Right ventricle myocardium inferior (tissue), 1 donor: ENCODE results near the gene ZEB2. TPM values are rescaled to one million over a fixed set of nuclear protein-coding genes. Genes with fewer than 3 reads are reported as not detected.
A peak's percentile ranks its signal among the peaks of the same experiment; 100 is the strongest.

Experiments
- ATAC-seq: fragments of 200-7000 bp; cut with Tn5 transposase; one replicate; pipeline ENCODE4 v1.9.1; 2020; ENCODE audit warnings: mild to moderate bottlenecking, moderate library complexity
- DNase-seq: peaks from one replicate; pipeline ENCODE4 v3.0.0; 2021; ENCODE audit errors: missing footprints
- intact Hi-C: fragments of 100-400 bp; cut with DNase I; formaldehyde crosslinking; loops from one replicate; pipeline ENCODE4 v1.11.0; 2022
- long read RNA-seq: library from polyadenylated mRNA; unstranded; transcript quantifications from one replicate; pipeline ENCODE4 v2.0.0, GENCODE V29; 2021
- total RNA-seq: library from RNA; stranded (reverse); fragmentation: NEBNext Ultra II Directional; extraction: Animal tissue kit (Norgen Biotek cat#: 25700); gene quantifications from one replicate; pipeline ENCODE4 v1.2.1, GENCODE V29; 2021
- donor health status: DM: no; HTN: yes; CAD: no; lungs with severe emphysema.

The ZEB2 gene
- 89.0 TPM for total RNA-seq
- long read RNA-seq, full-length matches to known transcripts = 3 of 5 reads
- long read RNA-seq, partial matches to known transcripts = 0 of 5 reads
- long read RNA-seq, other reads (novel, unspliced or antisense) = 2 of 5 reads

GRCh38 chr2:144519934-144520731 lies at the start of gene ZEB2:
Gene ZEB2 (minus strand): TSS chr2:144520119. CDS start chr2:144517350, 2,769 bp downstream.
- DNase-seq = peak; percentile 73
- intact Hi-C loops = loop anchor here (5.0 to 10.0 kb wide), 11 partner anchors 118 to 1395 kb away; no protein-coding TSS in a partner anchor
- peak; percentile 33 for ATAC-seq

DNA sequence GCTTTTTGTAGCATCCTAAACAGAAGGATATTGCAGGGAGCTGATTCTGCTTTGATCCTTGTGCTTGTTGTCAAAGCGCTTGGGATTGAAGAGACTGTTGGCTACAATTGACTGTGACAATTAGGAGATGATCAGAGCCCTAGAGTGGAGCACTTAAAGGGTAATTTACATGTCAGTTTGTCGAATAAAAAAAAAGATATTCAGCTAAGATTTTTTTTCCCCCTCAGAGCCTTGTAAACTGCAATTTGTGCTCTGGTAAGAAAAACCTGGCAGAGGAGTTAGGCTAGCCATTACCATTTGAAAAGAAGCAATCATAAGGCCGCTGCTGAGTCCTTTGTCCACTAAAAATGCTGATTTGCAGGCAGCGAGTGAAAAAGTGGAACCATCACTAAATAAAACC lies 47.8 kb upstream of the ZEB2 start:
- no peak for ATAC-seq
- DNase-seq = no peak
- intact Hi-C loops = no loop called here

GRCh38 chr2:144566448-144566847 lies 46.5 kb upstream of the ZEB2 start:
- no peak for DNase-seq
- ATAC-seq = no peak
- intact Hi-C loops = no loop called here

GRCh38 chr2:144560251-144560650 lies 40.3 kb upstream of the ZEB2 start:
- intact Hi-C loops = no loop called here
- no peak for ATAC-seq
- DNase-seq = no peak

DNA sequence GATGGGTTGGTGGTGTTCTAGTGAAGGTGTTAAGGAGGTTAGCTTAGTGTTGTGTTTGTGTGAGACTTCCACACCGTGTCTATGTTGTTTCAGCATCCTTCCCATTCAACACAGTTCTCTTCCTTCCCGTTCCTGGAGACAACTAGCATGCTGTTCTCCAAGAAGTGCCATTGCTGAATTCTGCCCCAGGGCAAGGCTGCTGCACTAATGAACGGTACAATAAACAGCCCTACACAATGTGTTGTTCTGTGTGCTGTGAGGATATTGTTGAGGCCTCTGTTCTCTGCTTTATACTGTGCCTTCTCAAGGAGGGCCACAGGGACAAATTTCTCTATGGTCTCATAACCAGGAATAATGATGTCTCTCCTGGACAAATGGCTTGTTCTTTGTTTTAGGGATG lies 39.8 kb upstream of the ZEB2 start:
- ATAC-seq = no peak

GRCh38 chr2:144559242-144559641 lies 39.3 kb upstream of the ZEB2 start:
- ATAC-seq (no peak), DNase-seq (no peak)
- intact Hi-C loops = no loop called here

More for the DNA sequence above, 39.8 kb upstream of the ZEB2 start:
- intact Hi-C loops = no loop called here
- no peak for DNase-seq

- ATAC-seq = no peak
- intact Hi-C loops = no loop called here
- DNase-seq = no peak
Observed at GRCh38 chr2:144554492-144555210, 34.7 kb upstream of the ZEB2 start.

- DNase-seq (no peak), ATAC-seq (no peak)
- intact Hi-C loops = no loop called here
Observed at GRCh38 chr2:144553379-144553778, 33.5 kb upstream of the ZEB2 start.

DNA sequence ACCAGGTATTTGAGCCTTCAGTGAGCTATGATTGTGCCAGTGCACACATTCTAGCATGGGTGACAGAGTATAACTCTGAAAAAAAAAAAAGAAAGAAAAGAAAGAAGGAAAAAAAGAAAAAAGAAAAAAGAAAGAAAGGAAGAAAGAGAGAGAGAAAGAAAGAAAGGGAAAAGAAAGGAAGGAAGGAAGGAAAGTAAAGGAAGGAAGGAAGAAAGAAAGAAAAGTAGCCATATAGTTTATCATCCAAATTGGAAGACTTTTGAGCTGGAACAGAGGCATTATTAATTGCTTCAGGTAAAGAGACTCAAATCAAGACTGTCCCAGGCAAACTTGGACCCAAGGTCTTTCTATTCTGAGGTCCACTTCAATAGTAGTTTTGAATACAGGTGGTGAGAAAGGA lies 32.9 kb upstream of the ZEB2 start:
- intact Hi-C loops = no loop called here
- DNase-seq (no peak), ATAC-seq (no peak)

GRCh38 chr2:144550911-144551310 lies 31.0 kb upstream of the ZEB2 start:
- intact Hi-C loops = no loop called here
- ATAC-seq (no peak), DNase-seq (no peak)

DNA sequence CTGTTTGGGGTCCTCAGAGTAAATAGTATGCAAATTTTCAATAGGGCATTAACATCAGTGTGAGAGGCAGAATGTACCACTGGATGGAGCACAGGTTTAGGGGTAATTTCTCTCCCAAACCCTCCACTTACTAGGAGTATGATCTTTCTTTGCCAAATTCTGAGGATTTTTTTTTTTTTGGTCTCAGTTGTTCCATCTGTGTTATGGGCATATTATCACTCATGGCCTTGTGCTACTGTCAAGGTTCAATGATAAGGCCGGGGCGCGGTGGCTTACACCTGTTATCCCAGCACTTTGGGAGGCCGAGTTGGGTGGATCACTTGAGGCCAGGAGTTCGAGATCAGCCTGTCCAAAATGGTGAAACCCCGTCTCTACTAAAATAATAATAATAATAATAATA lies 30.2 kb upstream of the ZEB2 start:
- ATAC-seq (no peak), DNase-seq (no peak)
- intact Hi-C loops = no loop called here

GRCh38 chr2:144548532-144549191 lies 28.7 kb upstream of the ZEB2 start:
- intact Hi-C loops = no loop called here
- ATAC-seq = no peak

DNA sequence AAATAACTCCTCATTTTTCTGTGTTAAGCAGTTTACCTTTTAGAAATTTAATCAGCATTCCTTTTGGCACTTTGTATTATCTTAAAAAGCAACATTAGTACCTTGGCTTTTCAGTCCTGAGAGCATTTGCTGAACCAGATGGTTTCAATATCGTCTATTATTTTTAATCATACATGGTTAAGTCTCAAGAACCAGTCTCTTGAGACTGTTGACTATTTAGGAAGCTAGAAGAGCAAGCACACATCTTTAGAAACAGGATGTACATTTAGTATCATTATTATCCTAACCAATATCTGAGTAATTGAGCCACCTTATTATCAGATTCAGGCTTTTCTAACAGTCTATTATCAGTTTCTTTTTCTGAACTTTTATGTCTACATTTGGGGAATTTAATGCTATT lies 28.2 kb upstream of the ZEB2 start:
- ATAC-seq (no peak), DNase-seq (no peak)
- intact Hi-C loops = no loop called here

More at GRCh38 chr2:144548532-144549191, 28.7 kb upstream of the ZEB2 start:
- no peak for DNase-seq

GRCh38 chr2:144547494-144547893 lies 27.6 kb upstream of the ZEB2 start:
- ATAC-seq (no peak), DNase-seq (no peak)
- intact Hi-C loops = no loop called here

DNA sequence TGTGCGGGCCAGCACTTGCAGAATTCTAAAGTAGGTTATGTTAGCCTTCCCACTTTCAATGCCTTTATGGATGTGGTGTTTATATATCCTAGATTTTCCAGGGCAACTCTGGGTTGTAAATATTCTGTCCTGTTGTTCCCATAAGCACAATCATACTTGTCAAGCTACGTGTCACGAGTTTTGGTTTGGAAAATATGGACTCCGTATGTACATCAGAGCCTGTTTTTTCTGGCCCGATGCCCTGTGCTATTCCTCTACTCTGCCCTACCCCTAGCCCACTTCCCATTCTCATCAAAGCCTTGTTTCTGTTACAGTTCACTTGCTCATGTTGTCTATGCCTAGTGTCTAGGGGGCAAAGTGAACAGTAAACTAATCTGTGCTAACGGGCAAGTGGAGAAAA lies 27.0 kb upstream of the ZEB2 start:
- no peak for ATAC-seq
- intact Hi-C loops = no loop called here
- no peak for DNase-seq

DNA sequence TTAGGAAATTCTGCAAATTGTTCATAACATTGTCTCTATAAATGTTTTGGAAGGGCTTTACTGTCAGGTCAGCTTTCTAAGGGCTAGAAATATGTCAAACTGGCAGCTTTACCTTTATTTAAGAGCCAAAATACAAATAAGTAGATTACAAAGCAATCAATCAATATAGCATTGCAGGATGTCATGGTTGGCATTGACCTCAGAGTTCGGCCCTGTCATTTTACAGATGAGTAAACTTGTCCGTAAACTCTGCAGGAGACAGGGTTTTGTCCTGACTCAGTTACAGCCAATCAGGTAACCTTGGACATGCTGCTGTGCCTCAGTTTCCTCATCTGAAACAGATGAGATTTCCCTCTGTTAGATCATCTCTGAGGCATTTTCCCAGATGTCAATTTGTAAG lies 25.9 kb upstream of the ZEB2 start:
- ATAC-seq = no peak
- intact Hi-C loops = no loop called here
- no peak for DNase-seq

DNA sequence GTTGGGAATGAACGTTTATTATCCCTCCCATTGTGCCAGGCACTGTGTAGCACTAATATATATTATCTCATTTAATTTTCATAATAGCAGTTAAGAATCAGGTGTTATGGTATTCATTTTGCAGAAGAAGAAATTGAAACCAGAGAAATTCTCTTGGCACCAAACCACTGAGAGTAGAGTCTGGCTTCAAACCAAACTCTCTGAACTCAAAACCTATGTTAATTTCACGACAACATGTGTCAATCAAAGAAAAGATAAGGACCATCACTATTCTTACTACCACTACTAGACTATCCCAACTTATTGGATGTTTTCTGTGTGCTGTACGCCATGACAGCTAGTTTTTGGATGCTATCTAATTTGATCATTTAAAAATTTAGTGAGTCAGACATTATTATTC lies 24.1 kb upstream of the ZEB2 start:
- intact Hi-C loops = no loop called here
- DNase-seq (no peak), ATAC-seq (no peak)

GRCh38 chr2:144541396-144541795 lies 21.5 kb upstream of the ZEB2 start:
- intact Hi-C loops = no loop called here

DNA sequence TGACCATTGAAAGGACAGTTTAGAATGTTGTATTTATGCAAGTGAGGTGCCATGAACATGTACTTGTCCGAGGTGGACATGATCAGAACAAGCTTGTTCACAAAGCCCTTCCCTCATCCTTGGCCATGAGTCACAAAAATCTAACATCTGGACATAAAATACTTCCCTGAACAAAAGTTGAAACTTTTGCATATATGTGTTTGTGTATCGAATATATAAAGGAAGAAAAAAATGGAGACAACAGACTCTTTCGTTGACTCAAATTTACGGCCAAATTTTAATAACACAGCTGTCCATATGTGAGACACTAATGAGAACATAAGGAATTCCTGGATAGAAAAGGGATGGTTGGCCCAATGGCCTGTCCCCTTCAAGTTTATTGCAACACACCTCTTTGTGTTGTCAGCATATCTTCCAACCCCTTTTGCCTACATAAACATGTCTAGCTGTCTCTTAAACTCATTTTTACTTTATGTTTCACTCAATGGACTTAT lies 19.4 kb upstream of the ZEB2 start:
- no peak for DNase-seq
- intact Hi-C loops = no loop called here
- no peak for ATAC-seq

More at GRCh38 chr2:144541396-144541795, 21.5 kb upstream of the ZEB2 start:
- no peak for ATAC-seq
- no peak for DNase-seq
